HL-60/S4 treated with retinoic acid at 250 ng/mL for 4 days and 3 days (cell line): ENCODE data around the gene EXOC4.

Experiments
- in situ Hi-C: fragments of 300-500 bp; cut with MboI; formaldehyde crosslinking; loops from 2 replicates; pipeline ENCODE4 v1.7.0; 2022; ENCODE audit warnings: low sequenced_read_pairs

Gene EXOC4

DNA sequence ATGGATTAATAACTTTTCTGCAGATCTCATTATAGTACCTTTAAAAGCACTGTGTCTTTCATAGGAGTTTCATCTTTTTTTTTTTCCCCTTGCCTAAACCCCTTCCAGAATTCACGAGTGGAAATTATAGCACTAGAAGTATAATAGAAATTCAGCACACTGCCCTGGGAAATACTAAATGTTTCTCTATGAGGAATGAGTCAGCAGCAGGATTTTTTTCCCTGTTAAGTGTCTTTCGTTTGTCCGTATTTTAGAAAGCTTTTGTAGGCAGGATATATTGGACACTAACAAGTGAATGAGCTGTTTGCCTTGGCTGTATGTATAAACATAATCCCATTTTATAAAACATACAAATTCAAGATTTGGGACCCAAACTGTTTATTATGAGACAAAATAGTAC, 105.8 kb downstream of the EXOC4 start:
- in situ Hi-C loops: no loop called here

DNA sequence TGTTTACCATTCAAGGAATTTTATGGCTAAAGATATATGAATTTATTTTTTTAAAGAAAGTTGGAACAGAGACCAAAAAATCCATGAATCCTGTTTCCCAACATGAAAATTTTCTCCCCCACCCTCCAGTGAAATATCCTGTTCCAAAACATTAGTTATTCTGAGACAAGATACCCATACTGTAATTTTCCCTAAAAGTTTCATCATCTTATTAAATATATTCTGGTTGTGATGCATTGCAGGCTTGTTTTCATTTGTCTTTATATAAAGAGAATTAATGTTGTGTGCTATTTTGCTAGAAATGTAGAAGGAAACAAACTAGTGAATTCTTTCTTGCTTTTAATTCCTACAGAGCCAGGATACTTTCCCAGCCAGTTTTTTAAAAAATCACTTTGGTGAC, 106.6 kb downstream of the EXOC4 start:
- in situ Hi-C loops: no loop called here

DNA sequence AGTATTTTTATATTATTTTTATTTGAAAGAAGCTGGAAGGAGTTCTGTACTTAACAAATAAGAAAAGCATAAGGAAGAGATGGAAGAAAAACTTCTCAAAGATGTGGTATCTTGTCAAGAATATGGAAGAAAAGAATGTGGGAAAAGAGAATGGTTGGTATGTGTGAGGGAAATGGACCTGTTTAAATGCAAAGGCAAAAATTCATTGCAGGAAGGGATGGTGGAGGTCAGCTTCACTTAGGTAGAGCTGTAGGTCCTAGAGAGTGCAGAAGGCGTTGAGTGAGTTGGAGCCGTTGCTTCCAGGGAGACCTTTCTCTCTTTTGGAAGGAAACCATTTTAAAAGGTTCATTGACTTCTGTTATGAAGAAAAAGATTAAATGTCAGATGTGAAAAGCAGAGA, 107.3 kb downstream of the EXOC4 start:
- in situ Hi-C loops: no loop called here

DNA sequence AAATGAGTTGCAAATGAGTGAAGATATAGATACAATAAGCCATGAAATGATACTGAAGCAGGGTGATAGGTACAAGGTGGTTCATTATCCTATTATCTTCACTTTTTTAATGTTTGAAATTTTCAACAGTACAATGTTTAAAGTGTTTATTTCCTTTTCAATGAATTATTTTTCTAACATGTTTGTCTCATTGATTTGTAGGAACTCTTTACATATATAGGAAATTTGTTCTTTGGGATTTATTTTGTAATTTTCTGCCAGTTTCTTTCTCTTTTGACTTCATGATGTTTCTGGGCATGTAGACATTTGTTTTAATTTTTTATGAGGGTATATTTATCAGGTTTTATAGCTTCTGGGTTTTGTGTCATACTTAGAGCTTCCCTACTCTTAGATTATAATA, 108.9 kb downstream of the EXOC4 start:
- in situ Hi-C loops: no loop called here

DNA sequence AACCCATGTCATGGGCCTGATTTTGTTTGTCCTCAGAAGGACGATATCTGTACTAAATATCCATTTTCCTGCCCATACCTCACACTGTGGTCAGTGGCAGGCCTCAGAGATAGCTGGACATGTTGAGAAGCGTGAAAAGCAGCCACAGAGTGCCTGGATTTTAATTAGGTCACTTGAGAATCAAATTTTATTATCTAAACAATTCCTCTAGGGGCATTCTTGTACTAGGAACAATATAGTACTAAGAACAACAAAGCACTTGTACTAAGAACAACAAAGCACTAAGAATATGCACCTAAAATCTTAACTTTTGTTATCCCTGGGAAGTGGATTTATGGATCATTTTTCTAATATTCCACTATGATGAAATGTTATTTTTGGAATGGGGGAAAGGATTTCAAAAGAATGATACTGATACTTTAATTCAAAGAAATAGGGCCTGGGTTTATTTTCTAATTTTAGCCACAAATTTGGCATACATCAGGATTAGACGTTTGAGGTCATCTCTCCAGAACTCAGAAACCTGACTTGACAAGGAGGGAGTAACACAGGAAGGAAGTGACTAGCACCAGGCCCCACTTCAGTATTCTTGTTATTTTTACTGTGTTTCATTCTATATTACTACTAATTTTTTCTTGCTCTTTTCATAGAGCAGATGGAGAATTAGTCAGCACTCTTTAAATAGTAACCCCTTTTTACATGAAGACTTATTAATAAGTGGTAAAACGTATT, 112.2 kb downstream of the EXOC4 start:
- in situ Hi-C loops: no loop called here

DNA sequence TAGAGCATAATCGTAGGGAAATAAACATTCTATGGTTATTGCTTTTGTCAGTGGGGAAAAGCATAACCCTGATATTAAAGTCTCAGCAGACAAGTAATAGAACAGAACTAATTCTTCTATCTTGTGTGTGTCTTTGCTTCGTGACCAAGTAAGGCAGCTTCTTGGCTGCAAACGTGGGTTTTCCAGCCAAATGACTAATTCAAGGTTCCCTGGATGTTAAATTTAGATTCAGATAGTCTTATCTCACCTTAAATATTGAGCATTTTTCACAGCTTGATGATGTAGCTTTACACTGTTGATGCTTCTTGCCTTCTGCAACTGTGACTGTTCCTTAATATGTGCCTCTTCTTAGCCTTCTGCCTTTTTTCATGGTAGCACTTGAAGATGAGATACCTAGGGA, 113.0 kb downstream of the EXOC4 start:
- in situ Hi-C loops: no loop called here

DNA sequence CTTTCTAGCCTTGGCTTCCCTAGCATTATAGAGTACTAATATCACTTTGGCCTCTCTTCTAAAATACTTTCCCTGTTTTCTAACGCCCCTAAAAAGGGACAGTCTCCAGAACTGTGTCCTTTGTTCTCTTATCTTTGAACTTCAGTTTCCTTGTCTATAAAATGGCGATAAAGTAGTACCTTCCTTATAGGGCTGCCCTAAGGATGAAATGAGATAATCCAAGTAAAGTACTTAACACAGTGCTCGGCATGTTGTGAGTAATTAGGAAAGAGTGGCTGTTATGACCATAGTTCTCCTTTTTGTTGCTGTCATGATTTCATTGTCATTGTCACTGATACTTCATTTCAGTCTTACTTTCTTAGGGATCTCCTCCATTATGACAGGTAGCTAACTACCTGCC, 114.7 kb downstream of the EXOC4 start:
- in situ Hi-C loops: no loop called here

DNA sequence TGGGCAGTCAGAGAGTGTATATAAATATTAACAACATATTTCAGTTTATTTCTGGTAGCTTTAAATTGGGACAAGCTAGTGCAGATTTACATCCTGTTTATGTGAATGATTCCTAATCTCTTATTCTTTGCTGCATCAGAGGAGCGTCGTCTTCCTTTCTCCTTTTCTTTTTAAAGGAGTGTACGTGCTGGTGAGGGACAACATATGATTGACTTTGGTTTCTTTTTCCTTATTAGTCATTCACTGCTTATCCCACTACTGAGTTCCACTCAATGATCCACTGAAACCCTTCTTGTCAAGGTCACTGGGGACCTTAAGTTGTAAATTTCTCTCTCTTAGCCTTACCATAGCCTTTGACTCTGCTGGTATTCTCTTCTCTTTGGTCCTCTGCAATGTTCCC, 116.3 kb downstream of the EXOC4 start:
- in situ Hi-C loops: no loop called here

DNA sequence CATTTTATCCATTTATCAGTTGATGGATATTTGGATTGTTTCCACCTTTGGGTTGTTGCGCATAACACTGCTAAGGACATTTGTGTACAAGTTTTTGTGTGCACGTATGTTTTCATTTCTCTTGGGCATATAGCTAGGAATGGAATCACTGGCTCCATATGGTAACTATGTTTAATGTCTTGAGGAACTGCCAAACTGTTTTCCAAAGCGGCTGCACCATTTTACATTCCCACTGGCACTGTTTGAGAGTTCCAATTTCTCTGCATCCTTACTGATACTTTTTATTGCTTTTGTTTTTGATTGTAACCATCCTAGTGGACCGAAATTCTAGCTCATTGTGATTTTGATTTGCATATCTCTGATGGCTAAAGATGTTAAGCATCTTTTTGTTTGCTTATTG, 118.7 kb downstream of the EXOC4 start:
- in situ Hi-C loops: no loop called here

DNA sequence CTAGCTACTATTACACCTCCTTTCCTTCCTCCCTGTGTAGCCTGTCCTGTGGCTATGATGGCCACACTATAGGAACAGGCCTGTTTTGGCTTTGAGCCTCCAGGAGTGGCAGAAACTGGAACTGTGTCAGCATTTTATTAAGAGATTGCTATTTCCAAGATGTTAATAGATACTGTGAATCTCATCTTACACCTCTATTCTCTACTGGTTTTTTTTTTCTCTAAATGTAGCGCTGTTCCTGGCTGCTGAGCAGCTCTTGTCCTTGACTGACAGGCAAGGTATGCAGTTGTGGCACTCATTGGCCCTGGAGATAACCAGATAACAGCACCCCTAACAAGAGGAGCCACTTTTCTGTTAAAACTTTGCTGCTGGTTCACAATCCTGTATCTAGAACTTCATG, 119.5 kb downstream of the EXOC4 start:
- in situ Hi-C loops: no loop called here

DNA sequence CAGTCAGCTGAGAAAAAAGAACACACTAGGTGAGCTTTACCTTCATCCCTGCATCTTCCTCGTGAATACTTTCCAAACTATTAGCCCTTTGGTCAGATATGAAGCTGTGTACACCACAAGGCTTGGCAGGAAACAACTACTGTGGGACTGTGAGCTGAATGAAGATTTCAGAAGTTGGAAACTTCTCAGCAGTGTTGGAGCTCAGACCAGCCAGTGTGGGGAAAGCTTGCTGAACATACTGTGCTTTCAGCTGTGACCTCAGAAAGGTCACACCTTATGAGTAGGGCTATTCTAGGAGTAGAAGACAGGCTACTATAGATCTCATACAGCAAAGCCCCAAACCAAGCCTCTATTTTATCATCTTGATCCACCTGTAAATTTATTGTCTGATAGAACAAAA, 123.6 kb downstream of the EXOC4 start:
- in situ Hi-C loops: no loop called here

DNA sequence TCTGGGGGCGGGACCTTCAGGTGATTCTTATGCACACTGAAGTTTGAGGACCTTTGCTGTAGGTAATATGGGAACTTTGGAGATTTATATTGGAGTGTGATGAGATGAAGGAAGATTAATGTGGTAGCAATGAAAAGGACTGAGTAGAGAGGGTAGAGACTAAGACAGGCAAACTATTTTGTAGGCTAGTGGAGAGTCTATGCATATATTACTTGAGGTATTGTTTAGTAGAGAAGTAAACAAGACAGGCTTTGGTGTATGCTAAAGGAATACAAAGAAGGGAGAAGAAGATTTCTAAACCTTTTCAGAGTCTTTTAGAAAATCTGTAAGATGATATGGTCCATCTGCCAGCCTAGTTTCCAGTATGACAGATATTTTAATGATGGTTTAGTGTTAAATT, 129.1 kb downstream of the EXOC4 start:
- in situ Hi-C loops: no loop called here

DNA sequence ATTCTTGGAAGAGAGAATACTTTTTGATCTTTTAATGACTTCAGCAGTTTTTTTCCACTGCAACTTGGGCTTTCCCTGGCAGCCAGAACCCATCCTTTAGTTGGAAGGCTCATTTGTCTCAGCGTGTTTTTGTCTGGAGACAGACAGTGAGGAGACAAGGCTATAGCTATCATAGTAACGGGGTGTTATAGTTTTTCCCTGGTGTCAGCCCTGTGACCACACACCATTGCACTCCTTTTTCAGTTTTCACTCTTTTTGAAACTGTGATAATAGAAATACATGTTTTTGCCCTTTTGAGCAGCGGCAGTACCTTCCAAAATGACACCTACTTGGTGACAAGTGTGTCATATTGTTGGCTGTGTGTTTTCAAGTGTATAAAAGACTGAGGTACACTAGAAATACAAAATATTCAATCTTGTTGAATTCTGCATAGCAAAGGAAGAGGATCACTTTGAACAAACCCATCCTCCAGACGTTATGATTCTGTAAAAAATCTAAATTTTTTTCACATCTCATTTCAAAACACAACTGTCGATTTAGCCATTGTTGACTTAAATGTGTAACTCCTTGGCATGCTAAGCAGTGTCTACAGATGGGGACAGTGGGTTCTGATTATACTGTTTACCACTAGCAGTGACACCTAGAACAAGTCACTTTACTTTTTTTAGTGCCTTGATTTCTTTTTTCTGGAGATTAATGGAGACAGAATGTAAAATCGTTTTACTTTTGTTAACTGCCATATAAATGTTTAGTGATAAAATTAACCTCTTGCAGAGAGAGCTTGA, 130.1 kb downstream of the EXOC4 start:
- in situ Hi-C loops: no loop called here

DNA sequence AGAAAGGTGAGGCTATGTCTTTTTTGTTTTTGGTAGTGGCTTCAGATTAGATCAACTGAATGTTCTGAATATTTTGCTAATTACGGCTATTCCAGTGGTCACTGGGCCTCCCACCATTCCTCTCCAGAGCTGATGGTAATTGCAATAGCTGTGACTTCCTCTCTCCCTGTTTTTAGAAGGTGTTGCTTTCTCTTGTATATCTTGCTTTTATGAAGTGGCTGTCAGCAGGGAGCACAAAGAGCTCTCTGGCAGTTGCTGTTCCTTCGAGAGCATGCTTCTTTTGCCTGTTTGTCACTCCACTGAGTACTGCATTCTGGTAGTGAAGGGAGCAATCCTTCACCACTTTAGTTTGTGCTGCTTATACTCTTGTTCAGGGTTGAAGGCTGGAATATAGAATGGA, 133.3 kb downstream of the EXOC4 start:
- in situ Hi-C loops: no loop called here

DNA sequence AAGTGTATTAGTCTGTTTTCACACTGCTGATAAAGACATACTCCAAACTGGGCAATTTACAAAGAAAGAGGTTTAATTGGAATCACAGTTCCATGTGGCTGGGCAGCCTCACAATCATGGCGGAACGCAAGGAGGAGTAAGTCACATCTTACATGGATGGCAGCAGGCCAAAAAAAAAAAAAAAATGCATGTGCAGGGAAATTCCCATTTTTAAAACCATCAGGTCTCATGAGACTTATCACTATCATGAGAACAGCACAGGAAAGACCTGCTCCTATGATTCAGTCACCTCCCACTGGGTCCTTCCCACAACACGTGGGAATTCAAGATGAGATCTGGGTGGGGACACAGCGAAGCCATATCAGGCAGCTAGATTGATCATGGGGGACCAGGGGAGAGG, 136.8 kb downstream of the EXOC4 start:
- in situ Hi-C loops: no loop called here

DNA sequence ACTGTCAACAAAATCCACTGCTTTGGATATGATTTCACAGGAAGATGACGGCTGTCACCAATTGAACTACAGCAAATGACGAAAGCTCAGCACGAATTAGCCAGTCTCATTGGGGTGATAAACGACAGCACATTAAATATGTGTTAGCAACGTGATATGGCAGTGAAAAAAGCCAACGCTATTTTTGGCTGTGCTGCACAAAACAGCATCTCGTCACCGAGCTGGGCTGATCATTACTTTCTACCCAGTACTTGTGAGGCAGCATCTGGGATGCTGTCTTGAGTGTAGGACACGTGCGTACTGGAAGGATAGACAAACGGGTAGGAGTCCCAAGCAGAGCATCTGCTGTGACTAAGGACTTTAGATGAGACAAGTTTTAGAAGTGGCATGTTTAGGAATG, 138.3 kb downstream of the EXOC4 start:
- in situ Hi-C loops: no loop called here

DNA sequence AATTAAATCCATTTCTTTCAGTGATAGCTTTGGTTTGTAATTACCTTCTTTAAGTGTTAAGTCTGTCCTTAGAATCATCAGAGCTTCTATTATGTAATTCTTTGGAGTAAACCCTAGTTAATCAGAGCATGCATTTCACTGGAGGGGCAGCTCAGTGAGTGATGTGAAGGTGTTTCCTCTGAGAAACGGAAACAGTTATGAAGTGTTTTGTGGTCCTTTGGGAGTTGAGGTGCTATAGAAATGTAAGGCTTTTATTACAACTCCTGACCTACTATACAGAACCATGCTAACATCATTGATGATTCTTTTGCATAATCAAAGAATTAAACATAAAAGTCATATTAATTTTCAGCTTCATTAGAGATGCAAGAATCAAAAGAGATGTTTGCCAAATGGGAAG, 141.5 kb downstream of the EXOC4 start:
- in situ Hi-C loops: no loop called here

DNA sequence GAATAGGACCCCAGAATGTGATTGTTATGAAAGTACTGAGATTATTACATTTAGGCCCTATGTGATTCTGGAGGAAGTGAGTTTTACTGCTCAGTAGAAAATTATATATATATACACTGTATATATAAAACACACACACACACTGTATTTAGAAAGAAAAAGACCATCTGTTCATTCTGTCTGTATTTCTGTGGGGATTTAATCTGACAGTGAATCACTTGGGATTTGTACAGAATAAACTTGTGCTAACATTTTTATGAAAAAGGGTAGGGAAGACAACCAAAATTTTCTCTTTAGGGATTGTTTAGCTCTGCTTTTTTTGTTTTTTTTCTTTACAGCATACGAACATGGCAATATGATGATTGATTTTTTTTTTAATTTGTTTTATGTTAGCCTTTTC, 142.7 kb downstream of the EXOC4 start:
- in situ Hi-C loops: no loop called here

DNA sequence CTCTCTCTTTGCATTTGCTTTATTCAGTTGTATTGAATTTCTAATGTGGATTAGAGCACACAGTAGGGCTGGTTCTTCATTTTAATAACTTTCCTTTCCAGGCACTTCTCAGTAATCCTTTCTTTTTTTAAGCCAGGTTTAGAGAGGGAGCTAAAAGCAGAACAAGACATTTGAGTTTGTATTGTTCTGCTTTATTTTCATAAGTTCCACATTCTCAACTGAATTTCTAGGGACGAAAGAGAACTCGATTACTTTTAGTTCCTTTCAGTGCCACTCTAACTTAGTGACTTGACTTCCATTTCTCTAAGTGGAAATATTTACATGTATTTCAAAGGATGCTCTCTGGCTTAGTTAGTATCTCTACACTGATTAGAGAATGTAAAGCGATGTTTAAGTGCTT, 145.6 kb downstream of the EXOC4 start:
- in situ Hi-C loops: no loop called here

DNA sequence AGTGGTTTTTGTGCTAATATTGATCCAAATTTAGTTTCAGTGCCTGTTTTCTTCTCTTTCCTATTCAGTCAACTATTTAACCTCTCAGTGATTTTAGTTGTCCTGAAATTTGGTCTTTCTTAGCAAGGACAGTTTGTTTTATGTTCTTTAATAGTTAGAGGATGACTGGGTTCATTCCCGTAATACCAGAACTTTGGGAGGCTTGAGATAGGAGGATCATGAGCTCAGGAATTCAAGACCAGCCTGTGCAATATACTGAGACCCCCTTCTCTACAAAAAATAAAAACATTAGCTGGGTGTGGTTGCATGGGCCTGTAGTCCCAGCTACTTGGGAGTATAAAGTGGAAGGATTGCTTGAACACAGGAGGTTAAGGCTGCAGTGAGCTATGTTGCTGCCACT, 148.3 kb downstream of the EXOC4 start:
- in situ Hi-C loops: no loop called here

DNA sequence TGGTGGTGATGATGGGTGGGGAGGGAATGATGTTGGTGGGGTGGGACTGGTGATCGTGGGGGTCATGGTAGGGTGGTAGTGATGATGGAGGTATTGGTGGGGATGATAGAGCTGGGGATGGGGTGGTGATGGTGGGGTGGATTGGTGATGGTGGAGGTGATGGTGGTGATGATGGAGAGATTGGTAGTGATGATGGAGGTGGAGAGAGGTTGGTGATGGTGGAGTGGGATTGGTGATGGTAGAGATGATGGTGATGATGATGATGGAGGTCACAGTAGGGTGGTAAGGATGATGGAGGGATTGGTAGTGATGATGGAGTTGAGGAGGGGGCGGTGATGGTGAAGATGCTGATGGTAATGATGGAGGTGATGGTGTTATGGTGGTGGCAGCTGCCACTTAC, 155.3 kb downstream of the EXOC4 start:
- in situ Hi-C loops: no loop called here

DNA sequence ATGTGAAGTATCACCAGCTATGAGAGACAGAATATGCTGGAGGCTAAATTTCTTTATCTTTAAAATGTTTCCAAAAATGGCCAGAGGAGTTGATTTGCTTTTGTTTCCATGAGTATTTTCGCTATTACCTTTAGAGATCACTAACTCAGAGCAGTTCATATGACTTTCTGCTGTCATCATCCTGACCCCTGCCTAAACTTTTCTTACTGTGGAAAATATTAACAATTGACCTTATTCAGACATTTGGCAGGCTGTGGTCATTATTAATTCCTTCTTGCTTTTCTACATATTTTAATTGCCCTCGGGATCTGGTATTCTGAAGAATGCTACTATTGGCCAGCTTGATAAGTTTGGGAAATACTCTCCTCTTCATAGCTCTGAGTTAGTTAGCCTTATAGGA, 156.5 kb downstream of the EXOC4 start:
- in situ Hi-C loops: no loop called here

DNA sequence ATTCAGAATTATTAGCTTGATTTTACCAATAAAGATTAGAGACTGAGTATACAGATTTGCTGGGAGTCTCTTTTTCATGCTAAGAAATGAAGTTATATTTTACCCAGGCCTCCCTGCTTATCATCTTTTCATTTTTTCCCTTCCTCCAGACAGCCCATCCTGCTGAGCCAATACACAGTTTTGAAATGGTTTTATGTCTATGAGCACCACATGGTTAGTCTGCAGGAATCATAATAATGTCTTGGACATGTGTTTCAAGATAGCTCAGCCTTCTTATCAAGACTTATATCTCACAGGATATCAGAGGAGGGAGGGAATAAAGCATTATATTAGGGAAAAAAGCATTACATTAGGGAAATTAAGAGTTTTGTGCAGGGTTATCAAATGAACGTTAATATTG, 157.1 kb downstream of the EXOC4 start:
- in situ Hi-C loops: no loop called here
